WERI-Rb-1 (cell line): ENCODE measurements around the gene RAET1G.

Experiments
- DNase-seq: peaks from one replicate; pipeline ENCODE4 v3.0.0-alpha.2; 2020
- H3K27ac ChIP-seq: fragments of 250-450 bp; sonication (Bioruptor Pico); 2 replicates; pipeline ENCODE4 v1.5.1; 2020; ENCODE audit warnings: mild to moderate bottlenecking, moderate library complexity
- H3K27me3 ChIP-seq: fragments of 250-450 bp; sonication (Bioruptor Pico); 2 replicates; pipeline ENCODE4 v1.5.1; 2021; ENCODE audit warnings: mild to moderate bottlenecking, low read depth, moderate library complexity; ENCODE audit not compliant: insufficient read depth, severe bottlenecking
- H3K36me3 ChIP-seq: fragments of 250-450 bp; sonication (Bioruptor Pico); 2 replicates; pipeline ENCODE4 v1.5.1; 2020; ENCODE audit warnings: mild to moderate bottlenecking, moderate library complexity
- H3K4me3 ChIP-seq: 2 replicates; pipeline ENCODE4 v1.5.1; 2011; ENCODE audit warnings: low read depth, mild to moderate bottlenecking, control low read depth, low read length
- H3K9me3 ChIP-seq: fragments of 250-450 bp; sonication (Bioruptor Pico); 2 replicates; pipeline ENCODE4 v1.5.1; 2021; ENCODE audit warnings: mild to moderate bottlenecking, moderate library complexity; ENCODE audit not compliant: severe bottlenecking
- CTCF ChIP-seq: IDR thresholded peaks from 2 replicates; pipeline ENCODE4 v1.5.1; 2011; ENCODE audit warnings: low read depth, mild to moderate bottlenecking, control low read depth, inconsistent platforms, low read length

RAET1G gene

GRCh38 chr6:149898966-149899365 is 24.0 kb downstream of the RAET1G start:
- no peaks in the 10 kb centered on the region for H3K27me3 ChIP-seq
- no peak overlapping the region for H3K4me3 ChIP-seq
- H3K36me3 ChIP-seq, result no peaks in the 10 kb centered on the region
- no peak for TF ChIP-seq CTCF
- no peak for DNase-seq
- no peak overlapping the region for H3K27ac ChIP-seq
- no peaks in the 10 kb centered on the region for H3K9me3 ChIP-seq

- DNase-seq, result no peak
- Histone ChIP-seq H3K4me3 (no peak within 1 kb of the TSS), H3K27ac (no peak within 1 kb of the TSS), H3K27me3 (no peaks in the 10 kb centered on the region), H3K36me3 (no peaks in the 10 kb centered on the region), H3K9me3 (no peaks in the 10 kb centered on the region)
- peak; percentile 20; the same call in 1 of the 2 replicates for TF ChIP-seq CTCF
Measured at GRCh38 chr6:149897855-149898744, 24.8 kb downstream of the RAET1G start, which contains the start of gene RAET1E. RAET1E (minus strand) TSS chr6:149898113; CDS start chr6:149890901, 7,212 bp downstream.

GRCh38 chr6:149897015-149897697 is 25.8 kb downstream of the RAET1G start:
- no peak overlapping the region for H3K4me3 ChIP-seq
- no peak for DNase-seq
- no peaks in the 10 kb centered on the region for H3K36me3 ChIP-seq
- H3K9me3 ChIP-seq, result no peaks in the 10 kb centered on the region
- TF ChIP-seq CTCF, result no peak
- no peaks in the 10 kb centered on the region for H3K27me3 ChIP-seq
- no peak overlapping the region for H3K27ac ChIP-seq

- H3K4me3 ChIP-seq, result no peak overlapping the region
- H3K9me3 ChIP-seq, result no peaks in the 10 kb centered on the region
- H3K27me3 ChIP-seq, result no peaks in the 10 kb centered on the region
- H3K27ac ChIP-seq, result no peak overlapping the region
- TF ChIP-seq CTCF, result no peak
- DNase-seq, result no peak
- no peaks in the 10 kb centered on the region for H3K36me3 ChIP-seq
Measured at GRCh38 chr6:149896491-149896890, 26.4 kb downstream of the RAET1G start.

- H3K9me3 ChIP-seq, result no peaks in the 10 kb centered on the region
- no peaks in the 10 kb centered on the region for H3K36me3 ChIP-seq
- DNase-seq, result no peak
- H3K4me3 ChIP-seq, result no peak overlapping the region
- H3K27ac ChIP-seq, result no peak overlapping the region
- TF ChIP-seq CTCF, result no peak
- no peaks in the 10 kb centered on the region for H3K27me3 ChIP-seq
Measured at GRCh38 chr6:149895833-149896271, 27.1 kb downstream of the RAET1G start.
